Ovary (tissue), 3 donors: ENCODE results near the gene COL21A1.

Experiments
- CTCF ChIP-seq, 3 donors: fragments of 450-650 bp in 2 of 3; fragments of 200-600 bp in 1 of 3; IDR thresholded peaks; one replicate each; pipeline versions ENCODE4 v1.5.1 to v1.8.0; 2016 to 2022; ENCODE audit warnings: antibody characterized with exemption in 3 of 3, mild to moderate bottlenecking in 1 of 3
- POLR2A ChIP-seq: fragments of 450-650 bp; IDR thresholded peaks from one replicate; pipeline ENCODE4 v1.6.1; 2017; ENCODE audit warnings: antibody characterized with exemption, mild to moderate bottlenecking, moderate library complexity
- donor health status: DM: no; HTN: no; CAD: no.

- no peak for TF ChIP-seq CTCF (IDR thresholded peaks at IDR 0.05)
- TF ChIP-seq POLR2A, result no peak
These were observed 158.7 kb downstream of the COL21A1 start for GRCh38 chr6:56088641-56089040.
